ENCODE results near the gene PPIL4. TPM values are rescaled to one million over a fixed set of nuclear protein-coding genes. Genes with fewer than 3 reads are reported as not detected.
A peak's percentile ranks its signal among the peaks of the same experiment; 100 is the strongest.

PPIL4 gene
- total RNA-seq, 4 donors from 2014 or later, result 22.1 to 30.2 (median 26.1) TPM

DNA sequence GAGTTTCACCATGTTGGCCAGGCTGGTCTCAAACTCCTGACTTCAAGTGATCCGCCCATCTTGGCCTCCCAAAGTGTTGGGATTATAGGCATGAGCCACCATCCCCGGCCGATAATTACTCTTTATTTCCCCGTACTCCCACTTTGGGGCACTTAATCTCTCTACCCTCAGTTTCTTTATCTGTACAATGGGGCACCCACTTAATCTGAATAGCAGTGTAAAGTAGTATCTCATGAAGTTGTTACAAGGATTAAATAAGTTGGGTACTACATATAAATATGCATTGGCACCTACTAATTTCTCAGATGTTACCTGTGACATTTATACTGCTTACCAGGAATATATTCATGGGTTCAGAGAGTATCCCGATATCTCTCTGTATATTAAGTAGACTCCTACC lies 35.5 kb upstream of the PPIL4 start:
- H3K4me3 ChIP-seq, result no peak overlapping the region
- no peaks in the 10 kb centered on the region for H3K9me3 ChIP-seq
- TF ChIP-seq, protein P1, sequence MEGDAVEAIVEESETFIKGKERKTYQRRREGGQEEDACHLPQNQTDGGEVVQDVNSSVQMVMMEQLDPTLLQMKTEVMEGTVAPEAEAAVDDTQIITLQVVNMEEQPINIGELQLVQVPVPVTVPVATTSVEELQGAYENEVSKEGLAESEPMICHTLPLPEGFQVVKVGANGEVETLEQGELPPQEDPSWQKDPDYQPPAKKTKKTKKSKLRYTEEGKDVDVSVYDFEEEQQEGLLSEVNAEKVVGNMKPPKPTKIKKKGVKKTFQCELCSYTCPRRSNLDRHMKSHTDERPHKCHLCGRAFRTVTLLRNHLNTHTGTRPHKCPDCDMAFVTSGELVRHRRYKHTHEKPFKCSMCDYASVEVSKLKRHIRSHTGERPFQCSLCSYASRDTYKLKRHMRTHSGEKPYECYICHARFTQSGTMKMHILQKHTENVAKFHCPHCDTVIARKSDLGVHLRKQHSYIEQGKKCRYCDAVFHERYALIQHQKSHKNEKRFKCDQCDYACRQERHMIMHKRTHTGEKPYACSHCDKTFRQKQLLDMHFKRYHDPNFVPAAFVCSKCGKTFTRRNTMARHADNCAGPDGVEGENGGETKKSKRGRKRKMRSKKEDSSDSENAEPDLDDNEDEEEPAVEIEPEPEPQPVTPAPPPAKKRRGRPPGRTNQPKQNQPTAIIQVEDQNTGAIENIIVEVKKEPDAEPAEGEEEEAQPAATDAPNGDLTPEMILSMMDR (IDR thresholded peaks at IDR 0.05), result no peak
- no peak for TF ChIP-seq POLR2AphosphoS5 (IDR thresholded peaks at IDR 0.05)
- no peak for TF ChIP-seq POLR2A (IDR thresholded peaks at IDR 0.05; ENCODE audit: low read depth)
- no peak for TF ChIP-seq EP300 (IDR thresholded peaks at IDR 0.05)
- 99% methylated on average over 5 of the region's 5 CpGs for WGBS
- H3K4me1 ChIP-seq, result no peaks in the 10 kb centered on the region
- H3K27me3 ChIP-seq, result no peaks in the 10 kb centered on the region
- no peak overlapping the region for H3K27ac ChIP-seq (replicated peaks in 1 of 4)
- intact Hi-C loops (cut with DNase I), result no loop called here
- H3K36me3 ChIP-seq, result peaks cover 21 to 83% (median 60%) of the 10 kb centered on the region in 4 donors
- DNase-seq (ENCODE audit: extremely low spot score), result no peak

DNA sequence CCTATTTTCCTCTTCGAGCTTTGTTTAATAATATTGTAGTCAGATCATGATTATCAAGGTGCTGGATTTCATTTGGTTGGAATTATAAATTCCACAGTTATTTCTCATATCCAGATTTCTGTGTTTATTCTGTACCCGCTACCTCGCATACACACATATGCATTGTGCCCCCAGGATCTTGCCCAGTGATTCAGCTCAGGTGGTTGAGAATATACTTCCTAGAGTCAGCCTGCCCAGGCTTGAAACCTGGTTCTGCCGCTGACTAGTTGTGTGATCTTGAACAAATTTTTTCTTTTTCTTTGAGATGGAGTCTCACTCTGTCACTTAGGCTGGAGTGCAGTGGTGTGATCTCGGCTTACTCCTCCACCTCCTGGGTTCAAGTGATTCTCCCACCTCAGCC lies 35.0 kb upstream of the PPIL4 start:
- Histone ChIP-seq H3K27me3 (no peaks in the 10 kb centered on the region), H3K36me3 (peaks cover 18 to 83% (median 59%) of the 10 kb centered on the region in 4 donors)
- 94% methylated on average over 5 of the region's 5 CpGs for WGBS

GRCh38 chr6:149567945-149568585 lies 22.2 kb upstream of the PPIL4 start:
- 80% methylated on average over 7 of the region's 7 CpGs for WGBS
- Histone ChIP-seq H3K36me3 (peaks cover 0 to 7% (median 5%) of the 10 kb centered on the region in 4 donors), H3K4me1 (peaks cover 19 to 25% (median 20%) of the 10 kb centered on the region in 4 donors), H3K4me3 (no peak overlapping the region), H3K9me3 (no peaks in the 10 kb centered on the region), H3K27me3 (no peaks in the 10 kb centered on the region), H3K27ac (replicated peaks in 1 of 4) (no peak overlapping the region)
- intact Hi-C loops (cut with DNase I), result loop anchor here (10.0 kb wide), 1 partner anchor 157 kb away; no protein-coding TSS in a partner anchor
- DNase-seq (ENCODE audit: extremely low spot score), result no peak
- TF ChIP-seq POLR2AphosphoS5 (IDR thresholded peaks at IDR 0.05) (no peak), EP300 (IDR thresholded peaks at IDR 0.05) (no peak)

More for the DNA sequence above, 35.0 kb upstream of the PPIL4 start:
- H3K4me1 ChIP-seq, result no peaks in the 10 kb centered on the region
- no peaks in the 10 kb centered on the region for H3K9me3 ChIP-seq
- intact Hi-C loops (cut with DNase I), result no loop called here
- no peak for DNase-seq (ENCODE audit: extremely low spot score)
- TF ChIP-seq EP300 (IDR thresholded peaks at IDR 0.05), result no peak
- TF ChIP-seq, protein P1 (IDR thresholded peaks at IDR 0.05), result no peak
- H3K4me3 ChIP-seq, result no peak overlapping the region
- no peak overlapping the region for H3K27ac ChIP-seq (replicated peaks in 1 of 4)

- WGBS, result 46% methylated on average over 12 of the region's 12 CpGs
- intact Hi-C loops (cut with DNase I), result loop anchor here (10.0 kb wide), 1 partner anchor 158 kb away; no protein-coding TSS in a partner anchor
- TF ChIP-seq, protein P1 (IDR thresholded peaks at IDR 0.05), result no peak
- TF ChIP-seq EP300 (IDR thresholded peaks at IDR 0.05), result no peak
- TF ChIP-seq POLR2AphosphoS5 (IDR thresholded peaks at IDR 0.05), result no peak
- TF ChIP-seq POLR2A (IDR thresholded peaks at IDR 0.05; ENCODE audit: low read depth), result no peak
Measured at GRCh38 chr6:149567194-149567586, 21.3 kb upstream of the PPIL4 start.

DNA sequence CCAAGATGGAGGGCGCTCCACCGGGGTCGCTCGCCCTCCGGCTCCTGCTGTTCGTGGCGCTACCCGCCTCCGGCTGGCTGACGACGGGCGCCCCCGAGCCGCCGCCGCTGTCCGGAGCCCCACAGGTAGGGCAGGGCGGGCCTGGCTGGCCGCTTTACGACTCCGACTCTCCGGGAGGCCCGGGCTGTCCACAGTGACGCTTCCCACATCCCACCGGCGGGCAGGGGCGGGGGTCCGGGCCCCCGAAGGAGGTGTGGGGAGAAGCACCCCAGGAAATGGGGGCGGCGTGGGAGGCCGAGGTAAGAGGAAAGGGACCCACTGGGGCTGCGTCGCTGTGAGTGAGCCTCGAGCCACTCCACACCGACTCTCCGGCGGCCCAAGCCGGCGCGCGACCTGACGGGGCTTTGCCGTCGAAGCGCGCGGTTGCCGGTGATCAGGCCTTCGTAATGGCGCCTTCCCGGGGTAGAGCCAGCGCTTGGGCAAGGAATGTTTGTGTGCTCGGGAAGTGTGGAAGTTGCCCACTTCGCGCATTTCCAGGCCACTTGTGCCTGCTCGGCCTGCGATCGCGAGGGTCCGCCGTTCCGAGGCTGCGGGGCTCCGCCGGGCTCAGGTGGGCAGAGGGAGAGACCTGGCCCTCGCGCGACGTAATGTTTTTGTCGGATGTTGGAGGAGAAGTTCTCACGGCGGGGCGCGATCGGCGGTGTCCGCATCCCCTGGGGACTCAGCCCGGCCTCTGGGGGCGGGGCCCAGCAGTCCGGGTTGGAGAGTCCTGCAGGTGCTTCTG lies 20.8 kb upstream of the PPIL4 start:
- H3K27me3 ChIP-seq, result no peaks in the 10 kb centered on the region
- H3K4me3 ChIP-seq, result peak overlapping the region; percentile 92 to 99 (median 96)
- no peaks in the 10 kb centered on the region for H3K9me3 ChIP-seq
- no peak for DNase-seq (ENCODE audit: extremely low spot score)
- peaks cover 19 to 25% (median 20%) of the 10 kb centered on the region in 4 donors for H3K4me1 ChIP-seq
- WGBS, result 0% methylated on average over 8 of the region's 81 CpGs
- peak; percentile 38 for TF ChIP-seq POLR2A (IDR thresholded peaks at IDR 0.05; ENCODE audit: low read depth)
- TF ChIP-seq EP300 (IDR thresholded peaks at IDR 0.05), result no peak
- TF ChIP-seq, protein P1 (IDR thresholded peaks at IDR 0.05), result no peak
- TF ChIP-seq POLR2AphosphoS5 (IDR thresholded peaks at IDR 0.05), result peak; percentile 19 to 73
- no peaks in the 10 kb centered on the region for H3K36me3 ChIP-seq
- peak overlapping the region; percentile 94 to 98 (median 97) for H3K27ac ChIP-seq (replicated peaks in 1 of 4)
- intact Hi-C loops (cut with DNase I), result loop anchor here (10.0 kb wide), 1 partner anchor 158 kb away; no protein-coding TSS in a partner anchor

More at GRCh38 chr6:149567194-149567586, 21.3 kb upstream of the PPIL4 start:
- DNase-seq (ENCODE audit: extremely low spot score), result no peak
- Histone ChIP-seq H3K9me3 (no peaks in the 10 kb centered on the region), H3K4me1 (peaks cover 19 to 25% (median 20%) of the 10 kb centered on the region in 4 donors), H3K36me3 (no peaks in the 10 kb centered on the region), H3K27ac (replicated peaks in 1 of 4) (peak overlapping the region; percentile 94 to 98 (median 97)), H3K4me3 (peak overlapping the region; percentile 92 to 99 (median 96)), H3K27me3 (no peaks in the 10 kb centered on the region)

Measured in esophagus muscularis mucosa (tissue), 4 donors.